Spleen (tissue), 7 donors: Measurements from ENCODE around the gene MLLT11.

Experiments used
- POLR2A ChIP-seq, 3 donors: fragments of 450-650 bp; IDR thresholded peaks; one replicate each; pipeline ENCODE4 v1.5.1; 2017; ENCODE audit warnings: antibody characterized with exemption in 3 of 3, mild to moderate bottlenecking in 1 of 3
- POLR2AphosphoS5 ChIP-seq, 3 donors: sonication (generic); formaldehyde crosslinking; IDR thresholded peaks; one replicate each; pipeline ENCODE4 v1.5.1; 2017; ENCODE audit warnings: antibody characterized with exemption in 3 of 3
- TF ChIP-seq, protein P1 (sequence below), 11 experiments: fragments of 200-600 bp in 7 of 11; fragments of 450-650 bp in 4 of 11; sonication (generic) in 4 of 11; IDR thresholded peaks in 8 of 11; conservative IDR thresholded peaks in 3 of 11; 1 replicate in 7 of 11; 2 replicates in 4 of 11; pipeline versions ENCODE4 v1.4.0 to v1.8.0; 2016 to 2021; ENCODE audit warnings: antibody characterized with exemption in 11 of 11, inconsistent platforms in 4 of 11, mild to moderate bottlenecking in 1 of 11
- donor health status: DM: no; HTN: no; CAD: no; lungs with moderate emphysema.
- donor health status: DM: no; HTN: no; CAD: no.
- donor health status: DM: no; HTN: no; CAD: no.

DNA sequence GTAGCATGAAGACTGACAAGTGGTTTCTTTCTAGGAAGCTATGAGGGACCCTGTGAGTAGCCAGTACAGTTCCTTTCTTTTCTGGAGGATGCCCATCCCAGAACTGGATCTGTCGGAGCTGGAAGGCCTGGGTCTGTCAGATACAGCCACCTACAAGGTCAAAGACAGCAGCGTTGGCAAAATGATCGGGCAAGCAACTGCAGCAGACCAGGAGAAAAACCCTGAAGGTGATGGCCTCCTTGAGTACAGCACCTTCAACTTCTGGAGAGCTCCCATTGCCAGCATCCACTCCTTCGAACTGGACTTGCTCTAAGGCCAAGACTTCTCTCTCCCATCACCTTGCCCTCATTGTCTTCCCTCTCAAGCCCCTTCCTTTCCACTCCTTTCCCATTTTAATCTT, 7.0 kb downstream of the MLLT11 start:
- TF ChIP-seq, protein P1, sequence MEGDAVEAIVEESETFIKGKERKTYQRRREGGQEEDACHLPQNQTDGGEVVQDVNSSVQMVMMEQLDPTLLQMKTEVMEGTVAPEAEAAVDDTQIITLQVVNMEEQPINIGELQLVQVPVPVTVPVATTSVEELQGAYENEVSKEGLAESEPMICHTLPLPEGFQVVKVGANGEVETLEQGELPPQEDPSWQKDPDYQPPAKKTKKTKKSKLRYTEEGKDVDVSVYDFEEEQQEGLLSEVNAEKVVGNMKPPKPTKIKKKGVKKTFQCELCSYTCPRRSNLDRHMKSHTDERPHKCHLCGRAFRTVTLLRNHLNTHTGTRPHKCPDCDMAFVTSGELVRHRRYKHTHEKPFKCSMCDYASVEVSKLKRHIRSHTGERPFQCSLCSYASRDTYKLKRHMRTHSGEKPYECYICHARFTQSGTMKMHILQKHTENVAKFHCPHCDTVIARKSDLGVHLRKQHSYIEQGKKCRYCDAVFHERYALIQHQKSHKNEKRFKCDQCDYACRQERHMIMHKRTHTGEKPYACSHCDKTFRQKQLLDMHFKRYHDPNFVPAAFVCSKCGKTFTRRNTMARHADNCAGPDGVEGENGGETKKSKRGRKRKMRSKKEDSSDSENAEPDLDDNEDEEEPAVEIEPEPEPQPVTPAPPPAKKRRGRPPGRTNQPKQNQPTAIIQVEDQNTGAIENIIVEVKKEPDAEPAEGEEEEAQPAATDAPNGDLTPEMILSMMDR (IDR thresholded peaks at IDR 0.05 in 8 of 11, conservative IDR thresholded peaks at IDR 0.05 in 3 of 11): no peak
- TF ChIP-seq POLR2A (IDR thresholded peaks at IDR 0.05): no peak
- no peak for TF ChIP-seq POLR2AphosphoS5 (IDR thresholded peaks at IDR 0.05)
